ENCODE measurements around the gene OSBPL6. TPM values are rescaled to one million over a fixed set of nuclear protein-coding genes. Genes with fewer than 3 reads are reported as not detected.

Gene OSBPL6
- total RNA-seq, 1 experiment from 2014 or later, result 11.6 TPM

DNA sequence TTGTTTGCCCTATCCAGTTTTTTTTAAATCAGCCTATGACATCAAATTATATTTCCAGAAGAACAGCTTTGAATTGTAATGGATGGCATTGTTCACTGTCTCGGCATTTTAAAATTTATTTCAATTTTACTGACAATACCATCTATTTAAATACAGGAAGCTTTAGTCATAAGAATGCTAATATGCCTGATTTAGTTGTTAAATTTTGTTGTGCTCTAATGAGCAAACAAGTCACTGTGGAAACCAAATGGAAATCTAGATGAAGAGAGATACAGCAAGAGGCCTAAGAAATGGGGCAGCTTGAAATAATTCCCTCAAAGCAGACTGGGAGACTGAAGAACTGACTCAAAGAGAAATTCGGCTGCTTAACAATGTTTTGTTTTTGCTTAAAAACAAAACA is 76.8 kb downstream of the OSBPL6 start:
- Histone ChIP-seq H3K4me2 (ENCODE audit: low read length) (no peak overlapping the region), H4K20me1 (ENCODE audit: insufficient read depth) (no peaks in the 10 kb centered on the region), H3K4me3 (replicated peaks in 1 of 2; ENCODE audit: low read depth in 1 of 2, low read length in 2 of 2) (no peak overlapping the region), H3K9me2 (ENCODE audit: insufficient read depth) (no peaks in the 10 kb centered on the region), H3K9ac (ENCODE audit: low read length) (no peak overlapping the region), H3K27me3 (ENCODE audit: insufficient read depth, low read length) (no peaks in the 10 kb centered on the region), H3K36me3 (ENCODE audit: control insufficient read depth in 1 of 2, insufficient read depth in 2 of 2, low read length in 2 of 2) (no peaks in the 10 kb centered on the region), H3K27ac (ENCODE audit: low read depth, low read length) (no peak overlapping the region), H3K9me3 (ENCODE audit: control insufficient read depth in 1 of 2, insufficient read depth in 1 of 2, low read depth in 1 of 2, low read length in 2 of 2) (no peaks in the 10 kb centered on the region), H3K79me2 (ENCODE audit: insufficient read depth, low read length) (no peaks in the 10 kb centered on the region), H2AFZ (ENCODE audit: low read depth, low read length, poor library complexity, severe bottlenecking) (no peak overlapping the region), H3K4me1 (ENCODE audit: control insufficient read depth in 1 of 2, insufficient read depth in 2 of 2, low read length in 2 of 2) (no peaks in the 10 kb centered on the region)
- ATAC-seq (no peak), DNase-seq (ENCODE audit: low read depth, low spot score) (no peak)
- ChIA-PET POLR2A (no interaction called here), RAD21 (ENCODE audit: low non-redundant PET in 1 of 2, low total read pairs in 2 of 2, uncharacterized antibody in 2 of 2, unreplicated experiment in 2 of 2) (no interaction called here), CTCF (no interaction called here)
- BruUV-seq (replicated peaks), result no TSS peak
- TF ChIP-seq ZNF274 (IDR thresholded peaks at IDR 0.05; ENCODE audit: low read depth, low read length) (no peak), SP1 (IDR thresholded peaks at IDR 0.05; ENCODE audit: low read depth) (no peak), EGR1 (IDR thresholded peaks at IDR 0.05; ENCODE audit: low read depth) (no peak), TCF7L2 (IDR thresholded peaks at IDR 0.05; ENCODE audit: borderline replicate concordance, extremely low read depth, insufficient read depth, insufficient read length) (no peak), SIN3A (IDR thresholded peaks at IDR 0.05; ENCODE audit: low read depth) (no peak), ZFX (IDR thresholded peaks at IDR 0.05) (no peak), POLR2AphosphoS5 (IDR thresholded peaks at IDR 0.05; ENCODE audit: low read depth, low read length) (no peak)
- TF ChIP-seq, protein P1, sequence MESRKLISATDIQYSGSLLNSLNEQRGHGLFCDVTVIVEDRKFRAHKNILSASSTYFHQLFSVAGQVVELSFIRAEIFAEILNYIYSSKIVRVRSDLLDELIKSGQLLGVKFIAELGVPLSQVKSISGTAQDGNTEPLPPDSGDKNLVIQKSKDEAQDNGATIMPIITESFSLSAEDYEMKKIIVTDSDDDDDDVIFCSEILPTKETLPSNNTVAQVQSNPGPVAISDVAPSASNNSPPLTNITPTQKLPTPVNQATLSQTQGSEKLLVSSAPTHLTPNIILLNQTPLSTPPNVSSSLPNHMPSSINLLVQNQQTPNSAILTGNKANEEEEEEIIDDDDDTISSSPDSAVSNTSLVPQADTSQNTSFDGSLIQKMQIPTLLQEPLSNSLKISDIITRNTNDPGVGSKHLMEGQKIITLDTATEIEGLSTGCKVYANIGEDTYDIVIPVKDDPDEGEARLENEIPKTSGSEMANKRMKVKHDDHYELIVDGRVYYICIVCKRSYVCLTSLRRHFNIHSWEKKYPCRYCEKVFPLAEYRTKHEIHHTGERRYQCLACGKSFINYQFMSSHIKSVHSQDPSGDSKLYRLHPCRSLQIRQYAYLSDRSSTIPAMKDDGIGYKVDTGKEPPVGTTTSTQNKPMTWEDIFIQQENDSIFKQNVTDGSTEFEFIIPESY (IDR thresholded peaks at IDR 0.05; ENCODE audit: extremely low read depth, insufficient replicate concordance, low read length), result no peak
- intact Hi-C loops (cut with micrococcal nuclease), result no loop called here

Data from HCT116 (cell line).